COLO668 (cell line): Measurements from ENCODE around the gene MAP3K7CL.
"Not testable (repeated sequence)": the region's sequence is repeated elsewhere in the genome, so short reads cannot be mapped to it uniquely, and the experiment has no call there.

ENCODE experiments used
- DNase-seq: peaks from one replicate; lab custom pipeline; 2025; ENCODE audit not compliant: unreplicated experiment; lab: John Stamatoyannopoulos, UW

MAP3K7CL gene

GRCh38 chr21:29133241-29133640 lies 2.8 kb downstream of the MAP3K7CL start:
- no peak for DNase-seq

GRCh38 chr21:29133796-29134195 lies 3.4 kb downstream of the MAP3K7CL start:
- DNase-seq, result no peak

DNA sequence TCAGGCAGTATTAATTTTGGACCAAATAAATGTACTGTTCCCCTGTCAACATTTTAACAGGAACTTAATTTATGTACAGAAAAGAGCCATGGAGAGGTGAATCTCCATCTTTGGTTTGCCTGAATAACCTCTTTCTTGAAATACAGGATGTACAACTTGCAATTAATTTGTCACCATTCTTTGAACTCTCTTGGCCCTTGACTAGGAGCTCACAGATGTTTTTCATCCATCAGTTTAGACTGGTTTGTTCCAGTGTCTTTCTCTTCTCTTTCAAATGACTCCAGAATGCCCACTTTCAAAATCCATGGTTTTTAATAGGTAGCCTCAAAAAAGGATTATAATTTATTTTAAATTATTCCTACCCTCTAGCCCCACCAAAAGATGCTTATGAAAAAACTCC lies 5.0 kb downstream of the MAP3K7CL start:
- DNase-seq, result no peak

DNA sequence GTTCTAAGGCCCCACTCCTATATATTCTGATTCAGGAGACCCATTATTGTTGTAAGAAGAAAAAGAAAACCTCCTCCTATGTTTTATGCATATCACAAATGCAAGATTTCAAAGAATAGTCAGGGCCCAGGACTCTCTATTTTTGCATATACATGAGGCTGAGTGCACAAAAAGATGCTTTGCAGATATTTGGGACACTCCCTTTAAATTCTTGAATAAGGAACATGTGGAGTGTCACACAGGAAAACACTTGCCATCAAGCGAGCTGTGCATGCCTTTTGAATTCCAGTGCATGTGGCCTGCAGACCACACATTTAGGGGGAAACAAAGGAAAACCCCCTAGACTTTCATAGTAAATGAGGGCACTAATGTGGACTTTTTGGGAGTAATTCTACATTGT lies 5.6 kb downstream of the MAP3K7CL start:
- DNase-seq, result no peak

DNA sequence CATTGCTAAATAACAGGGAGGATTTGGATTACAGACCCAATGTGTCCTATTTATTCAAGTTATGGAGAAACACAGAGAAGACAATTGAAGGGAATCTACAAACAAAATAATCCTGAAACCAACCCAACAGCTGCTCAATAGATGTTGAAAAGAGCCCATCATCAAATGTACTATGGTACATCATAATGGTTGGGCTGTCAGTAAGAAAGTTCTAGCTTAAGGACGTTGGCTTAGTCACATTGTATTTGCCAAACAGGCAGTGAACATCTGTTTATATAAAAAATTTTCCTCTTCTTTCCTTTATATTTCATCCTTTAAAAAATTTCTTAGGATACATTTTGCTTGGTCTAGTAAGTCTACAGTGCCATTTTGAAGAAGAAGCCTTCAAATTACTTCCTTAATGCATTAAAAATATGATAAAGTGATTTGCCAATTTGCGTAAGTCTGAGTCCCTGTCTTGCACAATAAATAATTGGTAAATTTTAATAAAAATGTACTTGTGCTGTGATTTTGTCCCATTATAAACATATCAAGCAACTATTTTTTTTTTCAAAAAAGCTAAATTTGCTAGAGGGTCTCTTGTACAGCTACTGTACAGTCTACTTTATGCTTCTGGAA lies 14.4 kb downstream of the MAP3K7CL start:
- DNase-seq, result no peak

- DNase-seq, result no peak
These were observed 14.9 kb downstream of the MAP3K7CL start for GRCh38 chr21:29145354-29145782.

DNA sequence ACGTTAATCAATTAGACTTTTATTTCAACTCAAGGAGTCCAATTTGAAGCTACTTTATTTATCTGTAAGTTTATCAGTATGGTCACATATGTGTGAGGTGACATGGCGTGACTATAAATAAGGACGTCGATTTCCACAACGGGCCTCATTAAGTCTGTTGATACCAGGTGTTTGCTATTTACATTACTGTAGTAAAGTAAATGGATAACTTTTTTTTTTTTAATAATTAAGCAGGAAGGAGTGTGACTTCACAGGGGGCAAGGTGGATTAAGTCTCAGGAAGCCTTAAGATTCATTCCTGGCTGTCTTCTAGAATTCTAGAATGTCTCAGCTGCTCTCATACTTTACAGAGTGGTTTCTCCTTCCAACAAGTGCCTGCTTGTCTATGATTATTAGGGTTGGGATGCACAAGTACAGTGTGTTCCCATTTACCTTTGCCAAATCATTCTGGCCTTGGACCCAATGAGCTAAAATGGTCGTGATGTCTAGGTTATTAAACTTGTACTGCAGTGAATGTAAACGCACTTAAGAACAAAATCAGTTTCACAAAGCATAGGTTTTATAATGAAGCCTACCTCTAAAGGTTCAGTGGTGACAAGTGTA lies 15.5 kb downstream of the MAP3K7CL start:
- DNase-seq, result no peak

- DNase-seq, result no peak
These were observed 16.3 kb downstream of the MAP3K7CL start for GRCh38 chr21:29146726-29147125.

DNA sequence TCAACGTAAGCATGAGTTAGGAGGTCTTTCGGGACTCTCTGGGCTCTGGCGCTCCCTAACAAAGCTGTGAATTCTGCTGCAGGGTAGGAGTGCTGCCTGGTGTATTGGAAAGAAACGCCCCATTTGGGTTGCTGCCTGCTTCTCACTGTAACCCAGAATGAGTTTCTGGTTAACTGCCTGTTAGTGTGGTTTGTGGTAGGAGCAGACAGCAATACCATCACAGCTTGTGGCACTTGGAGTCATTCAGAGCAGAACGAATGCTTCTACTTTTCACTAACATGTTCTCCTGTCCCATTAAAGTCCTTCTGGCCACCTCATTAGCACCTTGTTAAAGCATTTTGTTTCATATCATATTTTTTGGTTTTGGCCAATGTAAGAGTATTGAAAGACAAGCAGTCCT lies 18.1 kb downstream of the MAP3K7CL start:
- no peak for DNase-seq

DNA sequence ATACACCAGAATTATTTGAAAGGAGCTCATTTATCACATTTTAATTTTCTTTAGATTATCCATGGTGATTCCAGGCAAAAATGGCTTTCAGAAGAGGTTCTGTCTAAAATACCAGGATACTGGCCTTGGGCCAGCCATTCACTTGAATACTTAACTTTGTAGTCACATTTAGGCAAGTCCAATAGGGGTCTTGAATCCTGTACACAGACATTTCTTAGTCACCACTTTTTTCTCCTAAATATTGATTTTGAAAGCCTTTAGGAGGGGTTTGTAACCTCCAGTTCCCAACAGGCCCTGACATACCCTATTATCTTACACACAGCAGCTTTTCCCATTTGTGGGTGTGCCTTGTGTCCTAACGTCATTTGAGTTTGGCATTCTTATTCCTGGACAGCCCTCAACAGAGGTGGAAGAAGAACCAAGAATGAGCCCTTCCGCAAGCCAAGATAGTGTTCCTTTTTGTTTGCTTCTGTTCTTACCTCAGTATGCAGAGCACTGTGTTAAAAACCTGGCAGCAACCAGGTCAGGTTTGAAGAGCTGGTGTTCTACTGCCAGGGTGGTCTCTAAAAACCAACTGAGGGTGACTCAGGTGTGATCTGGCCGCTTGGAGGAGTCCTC lies 19.5 kb downstream of the MAP3K7CL start:
- no peak for DNase-seq

- no peak for DNase-seq
These were observed 21.5 kb downstream of the MAP3K7CL start for GRCh38 chr21:29151931-29152330.

DNA sequence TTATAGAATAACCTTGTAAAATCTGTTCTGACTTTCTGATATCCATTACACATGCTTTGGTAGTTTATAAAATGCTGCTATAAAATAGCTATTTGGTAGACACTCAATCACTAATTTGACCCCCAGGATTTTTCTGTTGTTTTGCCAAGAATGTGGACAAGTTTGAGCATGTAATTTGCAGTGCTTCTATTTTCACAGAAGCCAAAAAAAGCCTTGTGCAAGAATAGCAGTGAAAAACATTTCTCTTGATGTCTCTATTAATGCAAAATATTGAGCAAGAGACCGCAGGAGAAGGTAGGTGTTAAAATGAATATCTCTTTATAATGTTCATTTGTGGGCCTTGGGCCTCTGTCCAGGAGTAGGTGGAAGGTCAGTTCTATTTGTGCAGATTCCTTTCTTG lies 22.5 kb downstream of the MAP3K7CL start:
- no peak for DNase-seq

- no peak for DNase-seq
These were observed 23.8 kb downstream of the MAP3K7CL start for GRCh38 chr21:29154270-29154669.

DNA sequence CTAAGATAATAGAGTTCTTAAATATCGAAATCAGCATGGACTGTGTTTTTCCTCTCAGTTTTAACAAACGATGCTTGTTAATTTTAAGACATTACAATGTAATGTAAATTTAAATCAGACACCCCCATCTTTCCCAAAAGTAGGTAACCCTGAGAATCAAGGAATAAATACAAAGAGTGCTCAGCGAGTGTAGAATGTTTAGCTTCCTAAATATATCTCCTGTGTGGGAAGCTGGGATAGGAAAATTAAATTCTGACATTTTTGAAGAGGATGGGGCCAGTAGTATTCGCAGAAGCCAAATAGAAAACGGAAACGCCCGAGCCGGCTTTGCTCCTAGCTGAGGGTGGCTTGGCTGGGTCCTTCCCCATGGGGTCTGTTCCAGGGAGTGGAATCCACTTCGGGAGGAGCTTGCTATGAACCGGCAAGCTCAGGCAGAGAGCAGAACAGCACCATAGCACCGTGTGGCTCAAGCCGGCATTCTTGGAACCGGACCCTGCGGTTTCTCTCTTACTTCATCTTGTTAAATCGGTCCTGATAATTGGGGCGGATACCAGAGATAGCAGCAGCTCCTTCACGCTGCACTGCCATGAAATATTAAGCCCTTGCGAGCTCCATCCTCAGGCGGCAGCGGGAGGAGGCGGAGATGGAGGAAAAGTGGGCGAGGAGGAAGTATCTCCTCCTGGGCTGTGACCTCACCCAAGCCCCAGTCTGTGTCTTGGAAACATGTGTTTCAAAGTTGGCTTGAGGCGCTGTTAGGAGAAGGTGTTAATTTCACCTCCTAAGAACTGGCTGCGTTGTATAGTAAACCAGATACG lies 24.9 kb downstream of the MAP3K7CL start:
- no peak for DNase-seq

DNA sequence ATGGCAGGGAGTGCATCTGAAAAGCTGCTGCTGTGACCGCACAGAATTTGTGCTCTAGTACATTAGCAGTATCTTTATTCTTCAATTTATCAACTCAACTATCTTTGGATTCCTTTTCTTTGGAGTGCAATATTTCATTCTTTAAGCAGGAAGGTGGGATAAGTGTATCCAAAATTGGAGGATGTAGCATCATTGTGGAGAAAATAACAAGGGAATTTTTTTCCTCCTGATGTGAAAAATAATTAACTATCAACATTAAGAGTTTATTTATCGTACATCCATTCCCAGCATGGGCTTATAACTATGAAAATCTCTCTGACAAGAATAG lies 25.5 kb downstream of the MAP3K7CL start:
- DNase-seq, result no peak

DNA sequence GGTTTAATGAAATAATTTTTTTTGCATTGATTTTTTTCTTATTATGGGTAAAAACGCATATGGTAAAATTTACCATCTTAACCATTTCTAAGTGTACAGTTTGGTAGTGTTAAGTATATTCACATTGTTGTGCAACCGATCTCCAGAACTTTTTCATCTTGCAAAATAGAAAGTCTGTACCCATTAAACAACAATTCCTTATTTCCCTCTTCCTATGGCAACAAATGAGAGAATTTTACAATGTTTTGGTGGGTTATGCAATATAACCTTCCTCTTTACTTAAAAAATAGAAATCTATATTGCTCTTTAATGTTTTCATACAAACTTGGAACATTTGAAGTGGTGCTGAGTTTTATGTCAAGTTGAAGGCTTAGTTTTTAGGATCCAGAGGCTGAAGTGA lies 26.6 kb downstream of the MAP3K7CL start:
- DNase-seq, result no peak

DNA sequence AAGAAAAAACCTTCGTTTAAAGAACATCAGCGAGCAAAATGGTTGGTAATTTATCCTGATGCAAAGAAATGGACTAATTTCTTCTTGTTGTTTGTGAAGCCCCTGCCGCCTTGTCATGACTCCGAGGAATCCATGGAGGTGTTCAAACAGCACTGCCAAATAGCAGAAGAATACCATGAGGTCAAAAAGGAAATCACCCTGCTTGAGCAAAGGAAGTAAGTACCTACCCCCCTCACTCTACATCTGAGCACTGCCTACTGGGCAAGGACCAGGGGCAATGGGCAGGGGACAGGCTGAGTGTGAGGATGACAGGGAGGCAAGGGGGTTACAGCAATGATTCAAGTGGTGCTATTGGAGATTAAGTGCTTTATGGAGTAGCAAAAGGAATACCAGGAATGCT lies 29.4 kb downstream of the MAP3K7CL start:
- no peak for DNase-seq

DNA sequence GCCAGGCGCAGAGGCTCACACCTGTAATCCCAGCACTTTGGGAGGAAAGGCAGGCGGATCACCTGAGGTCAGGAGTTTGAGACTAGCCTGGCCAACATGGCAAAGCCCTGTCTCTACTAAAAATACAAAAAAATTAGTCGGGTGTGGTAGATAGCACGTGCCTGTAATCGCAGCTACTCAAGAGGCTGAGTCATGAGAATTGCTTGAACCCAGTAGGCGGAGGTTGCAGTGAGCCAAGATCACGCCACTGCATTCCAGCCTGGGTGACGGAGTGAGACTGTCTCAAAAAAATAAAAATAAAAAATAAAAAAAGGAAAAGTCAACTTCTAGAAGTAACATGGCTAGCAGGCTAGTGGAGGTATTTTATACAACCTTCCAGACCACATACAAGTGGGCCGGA lies 32.4 kb downstream of the MAP3K7CL start:
- not testable (repeated sequence) for DNase-seq

- DNase-seq, result no peak
These were observed 33.1 kb downstream of the MAP3K7CL start for GRCh38 chr21:29163341-29164115.

DNA sequence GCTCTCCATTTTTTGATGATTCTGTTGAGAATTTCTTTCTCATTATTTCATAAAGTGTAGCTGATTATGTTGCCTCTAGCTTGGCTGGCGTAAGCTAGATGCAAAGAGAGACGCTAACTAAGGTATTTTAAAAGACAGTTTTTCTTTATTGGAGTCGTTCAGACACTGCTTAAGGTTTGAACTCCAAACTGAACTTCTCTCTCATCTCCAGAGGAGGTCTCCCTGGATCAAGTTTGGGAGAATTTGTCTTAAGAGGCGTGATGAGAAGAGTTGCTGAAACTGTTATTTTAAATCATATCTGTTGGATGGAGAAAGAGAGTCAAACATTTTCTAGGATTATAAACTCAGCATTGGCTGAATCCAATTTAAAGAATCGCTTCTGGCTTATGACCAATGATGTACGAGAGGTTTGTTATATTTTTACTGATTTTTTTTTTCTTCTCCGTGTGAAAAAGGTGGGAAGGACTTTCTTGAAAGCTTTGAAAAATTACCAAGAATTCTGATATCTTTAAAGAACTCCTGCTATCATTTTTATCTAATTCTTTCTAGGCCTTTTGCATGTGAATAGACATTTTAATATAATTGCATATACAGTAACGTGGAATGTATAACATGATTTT lies 34.0 kb downstream of the MAP3K7CL start:
- no peak for DNase-seq

DNA sequence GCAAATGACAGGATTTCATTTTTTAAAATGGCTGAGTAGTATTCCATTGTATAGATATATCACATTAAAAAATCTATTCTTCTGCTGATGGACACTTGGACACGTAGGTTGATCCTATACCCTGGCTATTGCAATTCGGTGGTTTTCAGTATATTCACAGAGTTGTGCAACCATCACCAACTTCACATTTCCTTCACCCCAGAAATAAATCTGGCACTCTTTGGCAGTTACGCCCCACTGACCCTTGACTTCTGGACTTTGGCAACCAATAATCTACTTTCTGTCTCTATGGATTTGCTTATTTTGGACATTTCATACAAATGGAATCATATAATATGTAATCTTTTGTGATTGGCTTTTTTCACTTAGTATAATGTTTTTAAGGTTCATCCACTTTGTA lies 35.9 kb downstream of the MAP3K7CL start:
- DNase-seq, result no peak
